Progenitor cell of endocrine pancreas (in vitro differentiated cells): ENCODE results near the gene ST8SIA4. TPM values are rescaled to one million over a fixed set of nuclear protein-coding genes. Genes with fewer than 3 reads are reported as not detected.

ENCODE experiments used
- DNase-seq: peaks from one replicate; pipeline ENCODE4 v3.0.0; 2021; ENCODE audit warnings: low spot score; ENCODE audit not compliant: unreplicated experiment
- H3K27ac Mint-ChIP-seq: 2 replicates; pipeline ENCODE4 v1.8.0; 2021; ENCODE audit warnings: mild to moderate bottlenecking, moderate library complexity, mixed read lengths
- H3K27me3 Mint-ChIP-seq: 2 replicates; pipeline ENCODE4 v1.8.0; 2021; ENCODE audit warnings: mixed read lengths
- H3K36me3 Mint-ChIP-seq: 2 replicates; pipeline ENCODE4 v1.8.0; 2022; ENCODE audit warnings: mixed read lengths; ENCODE audit not compliant: insufficient read depth
- H3K4me1 Mint-ChIP-seq: 2 replicates; pipeline ENCODE4 v1.8.0; 2021; ENCODE audit warnings: low read depth, mixed read lengths
- H3K4me3 Mint-ChIP-seq: 2 replicates; pipeline ENCODE4 v1.8.0; 2021; ENCODE audit warnings: low read depth, mild to moderate bottlenecking, moderate library complexity, mixed read lengths
- H3K9me3 Mint-ChIP-seq: 2 replicates; pipeline ENCODE4 v1.8.0; 2021; ENCODE audit warnings: low read depth, mixed read lengths
- CTCF ChIP-seq: fragments of 200-600 bp; sonication (generic); IDR thresholded peaks from one replicate; pipeline ENCODE4 v1.5.0; 2021; ENCODE audit warnings: antibody characterized with exemption, mild to moderate bottlenecking; ENCODE audit not compliant: unreplicated experiment
- total RNA-seq: library from RNA; stranded (reverse); gene quantifications from 2 replicates; pipeline ENCODE4 v1.2.1, GENCODE V29; 2021

ST8SIA4 gene
- total RNA-seq, 1 donor from 2014 or later: 5.5 TPM

- Mint-ChIP-seq H3K27ac (no peak overlapping the region), H3K27me3 (no peaks in the 10 kb centered on the region), H3K9me3 (peaks cover 3% of the 10 kb centered on the region), H3K36me3 (peaks cover under 1% of the 10 kb centered on the region), H3K4me1 (no peaks in the 10 kb centered on the region), H3K4me3 (no peak overlapping the region)
- no peak for DNase-seq
- TF ChIP-seq CTCF: no peak
Observed at GRCh38 chr5:100864931-100865330, 38.2 kb downstream of the ST8SIA4 start.

DNA sequence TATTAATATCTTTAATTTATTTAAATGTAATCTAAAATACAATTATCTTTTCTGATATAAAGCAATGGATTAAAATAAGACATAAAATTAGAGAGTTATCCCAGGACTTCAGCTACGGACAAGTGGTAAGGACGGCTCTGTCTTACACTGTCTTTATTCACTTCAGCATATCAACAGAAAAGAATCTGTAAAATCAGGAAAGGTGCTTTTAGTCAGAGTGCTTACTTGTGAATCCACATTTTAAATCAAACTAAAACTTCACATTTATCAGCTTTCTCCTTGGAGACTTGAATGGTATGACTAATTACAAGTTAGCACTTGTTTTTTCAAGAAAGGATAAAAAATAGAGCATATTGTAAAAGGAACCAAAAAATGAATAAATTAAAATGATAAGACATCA lies 39.3 kb downstream of the ST8SIA4 start:
- TF ChIP-seq CTCF: no peak
- Mint-ChIP-seq H3K36me3 (no peaks in the 10 kb centered on the region), H3K27ac (no peak overlapping the region), H3K9me3 (peaks cover 3% of the 10 kb centered on the region), H3K27me3 (no peaks in the 10 kb centered on the region), H3K4me3 (no peak overlapping the region), H3K4me1 (no peaks in the 10 kb centered on the region)
- no peak for DNase-seq

- H3K9me3 Mint-ChIP-seq: peaks cover 3% of the 10 kb centered on the region
- no peaks in the 10 kb centered on the region for H3K4me1 Mint-ChIP-seq
- no peaks in the 10 kb centered on the region for H3K27me3 Mint-ChIP-seq
- no peak for DNase-seq
- H3K27ac Mint-ChIP-seq: no peak overlapping the region
- no peak for TF ChIP-seq CTCF
- H3K4me3 Mint-ChIP-seq: no peak overlapping the region
- H3K36me3 Mint-ChIP-seq: no peaks in the 10 kb centered on the region
Observed at GRCh38 chr5:100861148-100861547, 41.9 kb downstream of the ST8SIA4 start.

DNA sequence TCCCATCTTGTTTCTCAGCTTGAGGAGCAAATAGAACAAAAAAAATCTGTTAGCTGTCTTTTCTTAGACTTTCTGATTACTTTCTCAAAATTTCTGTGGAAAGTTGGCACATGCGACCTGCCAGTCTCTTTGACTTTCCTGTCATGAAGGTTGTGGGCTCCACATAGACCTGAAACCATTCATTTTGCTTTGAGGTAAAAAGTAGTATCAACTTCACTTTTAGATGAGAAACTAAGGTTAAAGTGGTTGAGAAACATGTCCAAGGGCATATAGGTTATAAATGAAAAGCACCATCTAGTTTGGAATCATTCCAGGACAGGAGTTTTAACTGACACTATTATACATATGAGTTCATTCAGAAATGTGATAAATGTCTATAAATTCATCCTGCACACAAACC lies 42.7 kb downstream of the ST8SIA4 start:
- H3K27me3 Mint-ChIP-seq: no peaks in the 10 kb centered on the region
- no peak for DNase-seq
- no peak overlapping the region for H3K27ac Mint-ChIP-seq
- H3K4me1 Mint-ChIP-seq: no peaks in the 10 kb centered on the region
- peaks cover 3% of the 10 kb centered on the region for H3K9me3 Mint-ChIP-seq
- H3K36me3 Mint-ChIP-seq: no peaks in the 10 kb centered on the region
- H3K4me3 Mint-ChIP-seq: no peak overlapping the region
- no peak for TF ChIP-seq CTCF

GRCh38 chr5:100858987-100859545 lies 44.0 kb downstream of the ST8SIA4 start:
- no peaks in the 10 kb centered on the region for H3K27me3 Mint-ChIP-seq
- TF ChIP-seq CTCF: no peak
- H3K4me1 Mint-ChIP-seq: peaks cover 3% of the 10 kb centered on the region
- H3K36me3 Mint-ChIP-seq: peaks cover 3% of the 10 kb centered on the region
- H3K27ac Mint-ChIP-seq: no peak overlapping the region
- H3K4me3 Mint-ChIP-seq: no peak overlapping the region
- no peak for DNase-seq
- peaks cover 3% of the 10 kb centered on the region for H3K9me3 Mint-ChIP-seq
